NT2/D1 (cell line): Measurements from ENCODE around the gene YPEL2.

Experiments used
- DNase-seq: peaks from one replicate; pipeline ENCODE4 v3.0.0-alpha.2; 2011; ENCODE audit warnings: low read depth, low spot score
- H3K27me3 ChIP-seq: 2 replicates; pipeline ENCODE4 v1.6.0; 2011; ENCODE audit warnings: mild to moderate bottlenecking; ENCODE audit not compliant: insufficient read length, insufficient read depth
- H3K36me3 ChIP-seq: 2 replicates; pipeline ENCODE4 v1.6.1; 2011; ENCODE audit warnings: mild to moderate bottlenecking, low read length, mixed read lengths; ENCODE audit not compliant: insufficient read depth, insufficient read length
- H3K4me1 ChIP-seq: 2 replicates; pipeline ENCODE4 v1.5.1; 2011; ENCODE audit not compliant: insufficient read depth, insufficient read length
- H3K4me3 ChIP-seq: 2 replicates; pipeline ENCODE4 v1.5.1; 2011; ENCODE audit warnings: low read depth; ENCODE audit not compliant: insufficient read length
- H3K9ac ChIP-seq: 2 replicates; pipeline ENCODE4 v1.6.0; 2011; ENCODE audit warnings: low read depth; ENCODE audit not compliant: insufficient read length
- H3K9me3 ChIP-seq: 2 replicates; pipeline ENCODE4 v1.5.1; 2011; ENCODE audit warnings: mild to moderate bottlenecking, low read length; ENCODE audit not compliant: insufficient read depth
- SUZ12 ChIP-seq: IDR thresholded peaks from 2 replicates; pipeline ENCODE4 v1.6.1; 2011; ENCODE audit not compliant: insufficient read length, insufficient read depth; ENCODE audit errors: extremely low read depth
- YY1 ChIP-seq: IDR thresholded peaks from 2 replicates; pipeline ENCODE4 v1.6.1; 2011; ENCODE audit not compliant: insufficient read length, insufficient read depth
- ZNF274 ChIP-seq: IDR thresholded peaks from 2 replicates; pipeline ENCODE4 v1.6.1; 2011; ENCODE audit warnings: mild to moderate bottlenecking, low read depth, low read length

The YPEL2 gene

GRCh38 chr17:59424331-59424730 lies 92.9 kb downstream of the YPEL2 start:
- no peak overlapping the region for H3K4me3 ChIP-seq
- DNase-seq: no peak

GRCh38 chr17:59425085-59425931 lies 93.9 kb downstream of the YPEL2 start:
- H3K36me3 ChIP-seq: no peaks in the 10 kb centered on the region
- peak overlapping the region; percentile 46 for H3K9ac ChIP-seq
- DNase-seq: no peak
- H3K27me3 ChIP-seq: no peaks in the 10 kb centered on the region
- peaks cover 10% of the 10 kb centered on the region for H3K4me1 ChIP-seq
- no peak for TF ChIP-seq SUZ12
- no peak for TF ChIP-seq YY1
- TF ChIP-seq ZNF274: no peak
- no peak overlapping the region for H3K4me3 ChIP-seq
- H3K9me3 ChIP-seq: no peaks in the 10 kb centered on the region

More at GRCh38 chr17:59424331-59424730, 92.9 kb downstream of the YPEL2 start:
- Histone ChIP-seq H3K9ac (no peak overlapping the region), H3K4me1 (peaks cover 10% of the 10 kb centered on the region), H3K9me3 (no peaks in the 10 kb centered on the region), H3K27me3 (no peaks in the 10 kb centered on the region), H3K36me3 (no peaks in the 10 kb centered on the region)
- TF ChIP-seq SUZ12: no peak
- no peak for TF ChIP-seq ZNF274
- no peak for TF ChIP-seq YY1

GRCh38 chr17:59426031-59426430 lies 94.6 kb downstream of the YPEL2 start:
- Histone ChIP-seq H3K36me3 (no peaks in the 10 kb centered on the region), H3K9me3 (no peaks in the 10 kb centered on the region), H3K27me3 (no peaks in the 10 kb centered on the region), H3K9ac (peak overlapping the region; percentile 46), H3K4me1 (peaks cover 10% of the 10 kb centered on the region), H3K4me3 (no peak overlapping the region)
- no peak for DNase-seq
- TF ChIP-seq YY1: no peak

GRCh38 chr17:59427425-59427921 lies 96.0 kb downstream of the YPEL2 start:
- H3K4me1 ChIP-seq: peaks cover 10% of the 10 kb centered on the region
- no peak overlapping the region for H3K4me3 ChIP-seq
- no peaks in the 10 kb centered on the region for H3K27me3 ChIP-seq
- H3K36me3 ChIP-seq: no peaks in the 10 kb centered on the region
- TF ChIP-seq ZNF274: no peak
- no peak for TF ChIP-seq YY1
- TF ChIP-seq SUZ12: no peak
- H3K9ac ChIP-seq: no peak overlapping the region
- no peaks in the 10 kb centered on the region for H3K9me3 ChIP-seq
- DNase-seq: no peak

- TF ChIP-seq ZNF274 (no peak), SUZ12 (no peak), YY1 (no peak)
- Histone ChIP-seq H3K9me3 (no peaks in the 10 kb centered on the region), H3K4me3 (no peak overlapping the region), H3K36me3 (no peaks in the 10 kb centered on the region), H3K9ac (no peak overlapping the region), H3K4me1 (peaks cover 7% of the 10 kb centered on the region), H3K27me3 (no peaks in the 10 kb centered on the region)
- DNase-seq: no peak
Observed at GRCh38 chr17:59427996-59428395, 96.5 kb downstream of the YPEL2 start.

- peaks cover 4% of the 10 kb centered on the region for H3K4me1 ChIP-seq
- H3K4me3 ChIP-seq: no peak overlapping the region
- H3K9me3 ChIP-seq: no peaks in the 10 kb centered on the region
- H3K36me3 ChIP-seq: no peaks in the 10 kb centered on the region
- no peaks in the 10 kb centered on the region for H3K27me3 ChIP-seq
- DNase-seq: no peak
- TF ChIP-seq SUZ12: no peak
- TF ChIP-seq ZNF274: no peak
- TF ChIP-seq YY1: no peak
- no peak overlapping the region for H3K9ac ChIP-seq
Observed at GRCh38 chr17:59428916-59429485, 97.5 kb downstream of the YPEL2 start.

GRCh38 chr17:59431601-59432000 lies 100.1 kb downstream of the YPEL2 start:
- no peak overlapping the region for H3K4me3 ChIP-seq
- DNase-seq: no peak
- no peaks in the 10 kb centered on the region for H3K27me3 ChIP-seq
- TF ChIP-seq YY1 (no peak), SUZ12 (no peak)
- peaks cover 2% of the 10 kb centered on the region for H3K4me1 ChIP-seq
- no peaks in the 10 kb centered on the region for H3K9me3 ChIP-seq
- H3K36me3 ChIP-seq: no peaks in the 10 kb centered on the region
- no peak overlapping the region for H3K9ac ChIP-seq
